SK-N-SH treated with all-trans-retinoic acid at 6 μM for 48 hours (cell line): ENCODE data around the gene SPON1.

Experiments
- CSDC2 ChIP-seq: fragments of 250-450 bp; sonication (Bioruptor Pico); IDR thresholded peaks from 2 replicates; pipeline ENCODE4 v1.5.0; 2020; ENCODE audit warnings: mild to moderate bottlenecking, moderate library complexity
- SNAI2 ChIP-seq: fragments of 250-450 bp; sonication (Bioruptor Pico); IDR thresholded peaks from 2 replicates; pipeline ENCODE4 v1.5.0; 2020; ENCODE audit warnings: mild to moderate bottlenecking, moderate library complexity
- ZFP30 ChIP-seq: fragments of 450-650 bp; formaldehyde crosslinking; IDR thresholded peaks from 2 replicates; pipeline ENCODE4 v1.5.0; 2022; ENCODE audit warnings: mild to moderate bottlenecking, moderate library complexity
- ZNF8 ChIP-seq: fragments of 450-650 bp; formaldehyde crosslinking; IDR thresholded peaks from 2 replicates; pipeline ENCODE4 v1.5.0; 2020; ENCODE audit warnings: mild to moderate bottlenecking, moderate library complexity
- TF ChIP-seq, protein P1 (sequence below): fragments of 250-450 bp; sonication (Bioruptor Pico); IDR thresholded peaks from 2 replicates; pipeline ENCODE4 v1.5.1; 2020; ENCODE audit warnings: low read depth, mild to moderate bottlenecking, moderate library complexity
- TF ChIP-seq, protein P2 (sequence below): fragments of 250-450 bp; sonication (Bioruptor Pico); IDR thresholded peaks from 2 replicates; pipeline ENCODE4 v1.8.0; 2020; ENCODE audit warnings: mild to moderate bottlenecking, moderate library complexity, borderline replicate concordance

DNA sequence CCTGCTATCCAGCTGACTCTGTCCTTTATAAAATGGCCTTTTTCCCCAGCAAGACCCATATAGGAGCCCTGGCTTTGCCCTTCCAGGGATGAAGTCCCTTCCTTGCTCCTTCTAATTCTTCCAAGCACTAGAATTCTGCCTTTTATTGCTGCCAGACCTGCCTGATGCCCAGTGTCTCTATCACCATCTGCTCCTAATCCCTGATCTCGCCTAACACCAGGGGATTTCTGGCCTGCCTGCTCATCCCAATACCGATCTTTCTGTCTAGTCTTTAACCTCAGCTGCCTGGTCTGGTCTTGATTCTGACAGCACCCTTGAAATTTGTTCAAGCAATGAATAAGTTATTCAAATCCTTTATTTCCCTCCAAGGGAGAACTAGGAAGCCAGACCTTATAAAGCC, 150.2 kb downstream of the SPON1 start:
- TF ChIP-seq, protein P1, sequence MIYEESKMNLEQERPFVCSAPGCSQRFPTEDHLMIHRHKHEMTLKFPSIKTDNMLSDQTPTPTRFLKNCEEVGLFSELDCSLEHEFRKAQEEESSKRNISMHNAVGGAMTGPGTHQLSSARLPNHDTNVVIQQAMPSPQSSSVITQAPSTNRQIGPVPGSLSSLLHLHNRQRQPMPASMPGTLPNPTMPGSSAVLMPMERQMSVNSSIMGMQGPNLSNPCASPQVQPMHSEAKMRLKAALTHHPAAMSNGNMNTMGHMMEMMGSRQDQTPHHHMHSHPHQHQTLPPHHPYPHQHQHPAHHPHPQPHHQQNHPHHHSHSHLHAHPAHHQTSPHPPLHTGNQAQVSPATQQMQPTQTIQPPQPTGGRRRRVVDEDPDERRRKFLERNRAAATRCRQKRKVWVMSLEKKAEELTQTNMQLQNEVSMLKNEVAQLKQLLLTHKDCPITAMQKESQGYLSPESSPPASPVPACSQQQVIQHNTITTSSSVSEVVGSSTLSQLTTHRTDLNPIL (CRISPR knock-in tag), result no peak
- TF ChIP-seq CSDC2 (CRISPR knock-in tag), result no peak
- no peak for TF ChIP-seq ZNF8 (CRISPR knock-in tag)
- TF ChIP-seq, protein P2, sequence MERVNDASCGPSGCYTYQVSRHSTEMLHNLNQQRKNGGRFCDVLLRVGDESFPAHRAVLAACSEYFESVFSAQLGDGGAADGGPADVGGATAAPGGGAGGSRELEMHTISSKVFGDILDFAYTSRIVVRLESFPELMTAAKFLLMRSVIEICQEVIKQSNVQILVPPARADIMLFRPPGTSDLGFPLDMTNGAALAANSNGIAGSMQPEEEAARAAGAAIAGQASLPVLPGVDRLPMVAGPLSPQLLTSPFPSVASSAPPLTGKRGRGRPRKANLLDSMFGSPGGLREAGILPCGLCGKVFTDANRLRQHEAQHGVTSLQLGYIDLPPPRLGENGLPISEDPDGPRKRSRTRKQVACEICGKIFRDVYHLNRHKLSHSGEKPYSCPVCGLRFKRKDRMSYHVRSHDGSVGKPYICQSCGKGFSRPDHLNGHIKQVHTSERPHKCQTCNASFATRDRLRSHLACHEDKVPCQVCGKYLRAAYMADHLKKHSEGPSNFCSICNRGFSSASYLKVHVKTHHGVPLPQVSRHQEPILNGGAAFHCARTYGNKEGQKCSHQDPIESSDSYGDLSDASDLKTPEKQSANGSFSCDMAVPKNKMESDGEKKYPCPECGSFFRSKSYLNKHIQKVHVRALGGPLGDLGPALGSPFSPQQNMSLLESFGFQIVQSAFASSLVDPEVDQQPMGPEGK (CRISPR knock-in tag), result no peak
- TF ChIP-seq ZFP30, result no peak
- no peak for TF ChIP-seq SNAI2 (CRISPR knock-in tag)
